Renal pelvis (tissue), 4 donors: Measurements from ENCODE around the gene NEXN. TPM values are rescaled to one million over a fixed set of nuclear protein-coding genes. Genes with fewer than 3 reads are reported as not detected.
A peak's percentile ranks its signal among the peaks of the same experiment; 100 is the strongest.
"Not testable (repeated sequence)": the region's sequence is repeated elsewhere in the genome, so short reads cannot be mapped to it uniquely, and the experiment has no call there.

ENCODE experiments used
- DNase-seq: peaks from one replicate; pipeline ENCODE4 v3.0.0-alpha.2; 2013
- polyA plus RNA-seq, 3 donors: library from polyadenylated mRNA; unstranded; fragments of 120-200 nt; gene quantifications; one replicate each; pipeline ENCODE4 v1.2.1, GENCODE V29; 2013; ENCODE audit not compliant: insufficient read length in 3 of 3

Gene NEXN
- polyA plus RNA-seq, 3 donors: 8.0 to 13.6 (median 10.0) TPM

DNA sequence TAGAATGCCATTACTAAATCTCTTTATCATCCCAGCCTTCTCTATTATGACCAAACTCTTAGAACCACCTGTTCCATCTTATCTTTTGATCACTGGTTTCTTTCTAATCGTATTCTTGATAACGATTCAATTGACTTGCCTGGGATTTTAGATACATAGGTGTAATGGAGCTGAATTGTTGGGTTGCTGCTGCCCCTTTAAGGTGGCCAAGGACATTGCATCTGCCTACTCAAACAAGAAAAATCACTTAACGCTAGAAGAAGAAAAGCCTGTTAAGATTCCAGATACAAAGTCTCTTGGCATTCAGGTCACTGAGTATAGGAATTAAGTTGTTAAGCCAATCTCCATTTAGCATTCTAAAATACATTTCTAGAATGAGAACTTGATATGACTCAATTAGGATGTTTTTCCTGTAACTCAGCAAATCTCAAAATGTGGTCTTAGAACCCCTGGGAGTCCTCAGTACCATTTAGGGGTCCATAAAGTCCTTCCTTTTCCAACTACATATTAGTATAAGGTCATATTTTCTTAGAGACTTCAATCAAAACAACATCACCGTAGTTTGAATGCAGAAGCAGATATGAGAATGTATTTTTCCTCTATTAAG, 12.4 kb downstream of the NEXN start:
- peak; percentile 41 for DNase-seq

DNA sequence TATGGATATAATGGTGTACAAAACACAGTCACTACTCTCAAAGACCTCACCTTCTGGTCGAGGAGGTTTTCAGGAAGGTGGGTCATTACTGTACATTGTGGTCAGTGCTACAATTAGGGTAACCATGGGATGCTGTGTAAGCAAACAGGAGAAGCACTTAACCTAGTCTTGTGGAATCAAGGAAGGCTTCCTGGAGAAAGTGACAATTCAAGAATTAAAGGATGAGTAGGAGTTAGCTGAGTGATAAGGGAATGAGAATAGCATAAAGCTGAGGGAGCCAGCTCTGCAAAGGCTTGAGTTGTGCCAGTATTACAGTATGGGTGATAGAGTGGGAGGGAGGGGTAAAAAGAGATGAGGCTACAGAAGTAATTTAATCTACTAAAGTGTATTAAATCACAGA, 17.2 kb downstream of the NEXN start:
- no peak for DNase-seq

DNA sequence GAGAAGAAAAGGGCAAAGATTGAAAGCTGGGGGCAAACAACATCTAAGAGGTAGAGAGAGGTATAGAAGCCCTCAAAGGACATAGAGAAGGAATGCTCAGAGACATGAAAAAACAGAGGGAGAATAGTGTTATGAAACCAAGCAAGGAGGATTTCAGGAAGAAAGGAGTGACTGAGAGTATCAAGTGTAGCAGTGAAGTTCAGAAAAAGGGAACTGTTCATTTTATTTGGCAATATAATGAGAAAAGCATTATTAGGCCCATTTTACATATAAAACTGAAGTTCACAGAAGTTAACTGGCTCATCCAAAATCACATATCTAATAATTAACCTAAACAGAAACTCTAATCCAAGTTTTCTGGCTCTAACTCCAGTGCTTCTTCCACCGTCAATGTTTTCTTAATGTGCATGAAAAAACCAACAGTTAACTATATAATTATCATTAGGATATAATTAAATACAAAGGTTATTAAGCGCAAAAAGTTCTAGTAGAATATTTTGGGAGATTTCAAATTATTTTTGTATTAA, 17.7 kb downstream of the NEXN start:
- DNase-seq: no peak

DNA sequence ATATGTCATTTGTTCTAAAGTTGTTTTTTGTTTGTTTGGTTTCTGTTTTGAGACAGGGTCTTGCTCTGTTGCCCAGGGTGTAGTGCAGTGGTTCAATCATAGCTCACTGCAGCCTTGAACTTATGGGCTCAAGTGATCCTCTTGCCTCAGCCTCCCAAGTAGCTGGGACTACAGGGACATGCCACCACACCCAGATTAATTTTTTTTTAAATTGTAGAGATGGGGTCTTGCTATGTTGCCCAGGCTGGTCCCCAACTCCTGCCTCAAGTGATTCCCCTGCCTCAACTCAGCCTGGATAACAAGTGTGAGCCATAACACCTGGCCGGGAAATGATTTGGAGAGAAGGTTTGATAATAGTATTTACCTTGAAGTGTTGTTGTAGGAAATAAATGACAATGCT, 18.2 kb downstream of the NEXN start:
- no peak for DNase-seq

DNA sequence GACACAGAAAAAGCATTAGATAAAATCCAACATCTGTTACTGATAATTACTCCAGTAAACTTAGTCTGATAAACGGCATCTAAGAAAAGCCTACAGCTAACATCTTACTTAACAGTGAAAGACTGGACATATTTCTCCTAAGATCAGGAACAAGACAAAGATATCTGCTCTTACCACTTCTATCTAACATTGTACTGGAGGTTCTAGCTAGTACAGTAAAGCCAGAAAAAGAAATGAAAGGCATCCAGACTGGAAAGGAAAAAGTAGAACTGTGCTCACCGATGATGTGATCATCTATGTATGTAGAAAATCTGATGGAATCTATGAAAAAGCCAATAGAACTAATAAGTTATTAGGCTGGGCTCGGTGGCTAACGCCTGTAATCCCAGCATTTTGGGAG, 21.7 kb downstream of the NEXN start:
- no peak for DNase-seq

DNA sequence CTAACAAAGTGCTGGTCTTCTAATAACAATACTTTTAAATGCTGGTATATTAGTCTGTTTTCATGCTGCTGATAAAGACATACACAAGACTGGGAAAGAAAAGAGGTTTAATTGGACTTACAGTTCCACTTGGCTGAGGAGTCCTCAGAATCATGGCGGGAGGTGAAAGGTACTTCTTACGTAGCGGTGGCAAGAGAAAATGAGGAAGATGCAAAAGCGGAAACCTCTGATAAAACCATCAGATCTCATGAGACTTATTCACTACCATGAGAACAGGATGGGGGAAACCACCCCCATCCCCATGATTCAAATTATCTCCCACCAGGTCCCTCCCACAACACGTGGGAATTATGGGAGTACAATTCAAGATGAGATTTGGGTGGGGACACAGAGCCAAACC, 30.5 kb downstream of the NEXN start:
- not testable (repeated sequence) for DNase-seq

DNA sequence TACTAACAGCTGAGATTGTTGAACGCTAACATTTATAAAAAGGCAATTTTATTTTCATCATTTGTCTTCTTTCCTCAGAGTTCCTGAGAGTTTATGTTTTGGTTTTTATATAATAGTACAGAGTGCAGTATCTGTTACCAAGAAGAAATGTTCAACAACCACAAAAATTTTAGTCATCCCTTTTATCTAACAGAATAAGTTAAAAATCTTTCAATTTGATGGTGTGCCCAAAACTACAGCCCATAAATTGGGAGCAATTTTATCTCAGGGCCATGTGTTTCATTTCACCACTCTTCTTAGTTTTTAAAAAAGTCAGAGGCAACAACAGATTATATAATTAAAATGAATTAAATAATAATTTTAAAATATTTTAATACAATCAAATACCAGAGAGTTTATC, 37.1 kb downstream of the NEXN start:
- peak; percentile 20 for DNase-seq

DNA sequence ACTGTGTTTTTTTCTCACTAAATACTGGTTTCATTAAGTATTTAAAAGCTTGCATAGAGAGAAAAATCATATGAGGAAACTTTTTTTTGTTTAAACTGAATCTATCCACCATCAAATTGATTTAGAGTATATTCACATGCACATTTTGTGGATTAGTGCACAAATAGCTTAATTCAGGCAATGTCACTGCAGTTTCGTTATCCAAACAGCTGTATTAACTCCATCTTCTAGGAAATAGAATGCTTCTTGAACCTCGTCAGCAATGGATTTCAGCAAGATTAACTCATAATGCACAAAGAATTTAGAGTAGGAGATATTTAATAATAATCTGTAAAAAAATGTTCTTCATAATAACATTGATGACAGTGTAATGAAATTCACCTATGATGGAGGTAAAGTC, 37.5 kb downstream of the NEXN start:
- peak; percentile 14 for DNase-seq

DNA sequence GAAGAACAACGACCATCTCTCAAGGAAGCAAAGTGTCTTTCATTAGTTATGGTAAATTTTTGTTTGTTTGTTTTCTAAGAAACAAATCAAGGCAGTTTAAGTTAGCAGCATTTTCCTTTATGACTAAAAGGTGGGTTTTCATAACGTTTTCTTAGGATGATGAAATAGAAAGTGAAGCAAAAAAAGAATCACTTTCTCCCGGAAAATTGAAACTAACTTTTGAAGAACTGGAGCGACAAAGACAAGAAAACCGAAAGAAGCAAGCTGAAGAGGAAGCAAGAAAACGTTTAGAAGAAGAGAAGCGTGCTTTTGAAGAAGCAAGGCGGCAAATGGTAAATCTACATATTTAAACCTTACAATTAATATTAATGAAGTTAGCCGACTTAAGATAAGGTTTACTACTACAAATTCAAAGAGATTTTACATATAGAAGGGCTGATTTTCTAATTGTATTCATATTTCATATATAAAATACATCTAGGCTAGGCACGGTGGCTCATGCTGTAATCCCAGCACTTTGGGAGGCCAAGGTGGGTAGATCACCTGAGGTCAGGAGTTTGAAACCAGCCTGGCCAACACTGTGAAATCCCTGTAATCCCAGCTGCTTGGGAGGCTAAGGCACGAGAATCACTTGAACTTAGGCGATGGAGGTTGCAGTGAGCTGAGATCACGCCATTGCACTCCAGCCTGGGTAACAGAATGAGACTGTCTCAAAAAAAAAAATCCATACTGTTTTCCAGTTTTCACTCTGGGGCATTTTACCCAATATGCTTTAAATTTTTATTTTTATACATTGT, 38.3 kb downstream of the NEXN start:
- DNase-seq: no peak

DNA sequence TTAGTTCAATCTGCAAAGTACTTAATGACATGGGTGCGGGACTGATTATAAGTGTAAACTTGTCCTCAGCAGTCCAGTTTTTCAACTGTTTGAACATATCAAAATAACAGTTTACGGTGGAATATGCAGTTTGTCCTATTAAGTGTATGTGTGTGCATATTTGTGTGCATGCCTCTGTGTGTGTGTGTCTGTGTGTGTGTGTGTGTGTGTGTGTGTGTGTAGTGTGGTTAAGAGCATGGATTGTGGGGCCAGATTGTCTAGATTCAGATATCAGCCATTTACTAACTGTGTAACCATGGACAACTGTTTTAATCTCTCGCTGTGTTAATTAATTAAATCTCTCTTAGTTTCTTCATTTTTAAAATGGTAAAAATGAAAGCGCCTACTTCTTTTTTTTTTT, 39.0 kb downstream of the NEXN start:
- no peak for DNase-seq

DNA sequence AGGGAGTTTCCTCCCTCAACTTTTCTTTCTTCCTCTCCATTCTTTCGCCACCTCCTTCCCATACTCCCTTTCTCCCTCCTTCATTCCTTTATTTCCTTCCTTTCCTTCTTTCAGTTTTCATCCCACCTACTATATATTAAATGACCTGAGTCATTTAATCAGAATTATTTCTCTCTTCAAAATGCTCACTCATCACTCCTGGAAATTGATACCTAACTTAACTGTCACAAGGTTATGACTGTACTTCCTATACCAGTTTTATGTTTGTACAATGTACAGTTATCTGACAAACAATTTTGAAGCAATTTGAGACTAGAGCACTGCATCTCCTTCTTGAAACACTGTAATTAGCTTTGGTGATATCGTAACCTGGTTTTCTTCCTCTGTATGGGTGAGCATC, 41.4 kb downstream of the NEXN start:
- no peak for DNase-seq

DNA sequence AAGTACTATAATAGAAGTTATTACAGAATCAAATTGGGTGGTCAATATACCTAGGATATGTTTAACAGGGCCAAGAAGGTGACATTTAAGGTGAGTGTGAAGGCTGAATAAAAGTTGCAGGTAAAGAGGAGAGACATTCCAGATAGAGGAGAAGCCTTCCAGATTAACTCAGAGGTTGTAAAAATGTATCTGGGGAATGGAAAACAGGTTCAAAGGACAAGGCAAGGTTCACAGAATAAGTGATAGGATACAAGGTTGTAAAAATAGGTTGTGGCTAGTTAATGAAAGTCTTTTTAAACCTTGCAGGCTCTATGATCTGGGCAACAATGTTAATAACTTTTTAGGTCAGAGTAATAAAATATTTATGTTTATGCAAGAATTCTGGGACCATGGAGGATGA, 50.2 kb downstream of the NEXN start:
- DNase-seq: no peak

DNA sequence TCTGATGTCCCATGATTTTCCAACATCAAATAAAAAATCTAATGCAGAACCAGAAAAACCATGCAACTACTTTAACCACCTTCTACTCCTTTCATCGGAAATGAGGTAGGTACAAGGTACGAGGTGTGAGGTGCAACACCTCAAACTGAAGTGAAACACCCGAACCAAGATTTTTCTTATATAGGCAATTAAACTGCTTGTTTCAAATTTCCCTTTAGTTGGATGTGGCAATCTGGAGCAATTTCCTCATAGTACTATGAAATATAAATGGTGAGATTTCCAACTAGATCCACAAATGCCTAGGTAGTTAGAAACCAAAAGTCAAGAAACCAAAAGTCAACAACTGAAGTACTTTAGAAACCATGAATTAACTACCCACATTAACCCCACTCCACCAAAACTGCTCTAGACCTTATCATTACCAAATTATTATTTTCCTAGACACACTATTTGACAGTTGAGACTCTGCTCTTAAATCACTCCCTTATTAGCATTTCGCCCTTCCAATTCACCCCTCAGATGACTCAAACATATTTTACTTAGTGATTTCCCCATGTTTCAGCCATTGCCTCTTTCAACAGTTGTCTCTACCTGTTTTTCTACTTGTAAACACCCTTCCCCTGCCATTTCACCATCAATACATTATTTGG, 52.6 kb downstream of the NEXN start:
- DNase-seq: no peak

DNA sequence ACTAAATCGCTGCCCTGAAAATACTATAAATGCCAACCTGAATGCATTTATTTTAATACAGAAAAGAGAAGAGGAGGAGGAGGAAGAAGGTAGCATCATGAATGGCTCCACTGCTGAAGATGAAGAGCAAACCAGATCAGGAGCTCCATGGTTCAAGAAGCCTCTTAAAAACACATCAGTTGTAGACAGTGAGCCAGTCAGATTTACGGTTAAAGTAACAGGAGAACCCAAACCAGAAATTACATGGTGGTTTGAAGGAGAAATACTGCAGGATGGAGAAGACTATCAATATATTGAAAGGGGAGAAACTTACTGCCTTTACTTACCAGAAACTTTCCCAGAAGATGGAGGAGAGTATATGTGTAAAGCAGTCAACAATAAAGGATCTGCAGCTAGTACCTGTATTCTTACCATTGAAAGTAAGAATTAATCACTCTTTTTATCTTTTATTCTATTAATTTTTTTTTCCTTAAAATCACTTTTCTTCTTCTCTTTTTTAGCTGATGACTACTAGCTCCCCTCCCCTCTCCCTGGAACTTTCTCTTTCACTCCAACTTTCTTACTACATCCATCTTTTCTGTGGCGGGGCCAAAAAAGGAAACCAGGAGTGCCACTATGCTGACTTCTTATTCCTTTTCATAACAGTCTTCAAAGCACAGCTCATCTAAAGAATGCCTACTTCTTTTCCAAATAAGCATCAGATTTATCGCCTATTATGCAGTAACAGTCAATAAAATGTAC, 54.1 kb downstream of the NEXN start:
- DNase-seq: no peak

DNA sequence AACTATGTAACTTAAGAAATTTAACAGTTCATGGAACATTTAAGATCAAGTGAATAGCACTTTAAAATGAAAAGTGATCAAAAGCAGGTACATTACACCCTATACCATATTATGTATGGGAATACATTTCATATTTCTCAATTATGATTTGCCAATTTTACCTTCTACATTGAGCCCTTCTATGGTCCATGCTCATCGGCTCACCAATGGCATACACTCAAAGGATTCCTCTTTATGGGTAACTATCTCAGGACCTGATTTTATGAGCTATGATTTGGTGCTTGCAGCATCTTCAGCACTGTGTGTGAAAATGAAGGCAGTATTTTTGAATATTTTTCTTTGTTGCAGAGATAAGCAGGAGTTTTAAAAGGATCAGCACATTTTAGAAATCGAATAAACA, 56.9 kb downstream of the NEXN start:
- DNase-seq: no peak

DNA sequence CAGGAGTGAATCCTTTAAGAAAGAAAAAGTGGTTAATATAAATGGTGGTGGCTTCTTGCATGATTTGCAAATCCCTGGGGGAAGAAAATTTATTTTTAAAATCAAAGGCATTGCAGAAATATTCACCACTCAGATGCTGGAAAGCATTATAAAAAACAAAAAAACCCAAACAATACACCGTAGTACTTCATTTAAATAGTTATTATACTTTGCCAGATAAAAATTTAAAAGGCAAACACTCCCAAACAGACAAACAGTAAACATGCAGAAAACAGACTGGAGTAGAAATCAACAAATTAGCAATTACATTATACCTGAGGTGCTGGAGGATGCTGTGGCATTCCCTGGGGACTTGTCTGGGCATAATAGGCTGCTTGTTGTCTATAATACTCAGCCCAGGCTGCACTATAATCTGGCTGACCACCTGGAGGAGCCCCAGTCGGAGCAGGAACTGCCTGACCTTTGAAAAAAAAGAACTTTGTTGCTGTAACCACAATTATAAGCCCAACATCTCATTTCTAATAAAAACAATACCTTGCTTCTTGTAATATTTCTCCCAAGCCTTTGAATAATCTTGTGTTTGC, 60.5 kb downstream of the NEXN start:
- no peak for DNase-seq

DNA sequence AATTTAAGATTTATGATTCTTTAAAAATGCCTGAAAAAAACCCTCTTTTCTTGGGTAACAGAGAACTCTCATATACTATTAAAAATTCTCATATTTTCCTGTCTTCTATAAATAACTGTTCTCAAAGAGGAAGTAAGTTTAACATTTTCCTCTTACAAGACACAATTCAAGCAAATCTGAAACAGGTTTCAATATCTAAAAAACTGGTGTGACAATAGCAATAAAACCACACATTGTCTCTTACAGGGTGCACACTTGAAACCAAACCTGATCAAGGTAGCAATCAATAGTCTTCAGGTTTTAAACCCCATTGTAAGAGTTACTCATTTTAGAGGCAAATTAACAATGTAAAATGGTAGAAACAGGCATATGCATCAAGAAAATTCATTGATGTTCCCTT, 62.4 kb downstream of the NEXN start:
- no peak for DNase-seq

DNA sequence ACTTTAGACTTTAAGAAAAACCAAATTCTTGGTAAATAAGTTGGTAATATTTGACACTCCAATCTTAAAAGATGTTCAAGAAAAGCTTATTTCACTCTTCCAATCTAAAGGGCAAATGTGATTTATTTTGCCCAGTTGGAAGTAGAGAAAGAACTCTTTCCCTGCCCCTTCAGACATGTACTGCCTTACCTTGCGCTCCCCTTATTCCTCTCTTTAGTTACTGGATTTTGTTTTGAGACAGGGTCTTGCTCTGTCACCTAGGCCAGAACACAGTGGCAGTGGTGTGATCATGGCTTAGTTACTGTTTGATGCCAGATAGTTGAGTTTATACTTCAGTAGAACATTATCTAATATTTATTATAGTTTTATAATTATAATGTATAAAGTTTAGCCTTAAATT, 62.9 kb downstream of the NEXN start:
- no peak for DNase-seq

DNA sequence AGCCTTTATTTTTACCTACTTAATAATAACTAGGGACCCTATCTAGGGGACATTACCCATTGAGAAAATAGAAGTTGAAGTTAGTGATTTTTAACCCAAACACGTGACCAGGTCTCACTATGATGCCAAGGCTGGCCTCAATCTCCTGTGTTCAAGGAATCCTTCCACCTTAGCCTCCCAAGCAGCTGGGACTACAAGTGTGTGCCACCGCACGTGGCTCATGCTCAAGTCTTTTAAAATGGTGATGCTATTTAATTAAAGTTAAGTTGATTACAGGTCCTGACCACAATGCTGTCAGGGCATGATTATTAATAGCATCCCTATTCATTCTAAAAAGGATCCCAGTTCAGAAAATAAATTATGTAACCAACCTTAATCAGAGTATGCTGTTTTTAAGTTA, 65.5 kb downstream of the NEXN start:
- no peak for DNase-seq

DNA sequence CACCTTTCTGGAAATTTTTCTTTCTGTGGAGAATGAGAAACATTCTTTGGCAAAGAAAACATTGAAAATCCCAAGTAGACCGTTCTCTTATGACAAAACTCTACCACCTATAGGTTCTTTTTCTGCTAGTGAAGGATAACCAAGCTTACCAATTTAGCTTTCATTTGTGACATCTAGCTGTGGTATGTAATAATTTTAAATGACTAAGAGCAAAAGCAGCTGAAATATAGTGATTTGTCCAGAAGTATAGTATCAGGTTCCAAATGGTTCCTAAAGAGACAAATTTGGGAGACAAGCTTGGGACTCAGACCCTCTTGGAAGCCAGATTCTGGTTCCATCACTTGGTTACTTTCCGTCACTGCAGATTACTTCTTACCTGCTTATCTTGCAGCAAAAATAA, 66.1 kb downstream of the NEXN start:
- no peak for DNase-seq

DNA sequence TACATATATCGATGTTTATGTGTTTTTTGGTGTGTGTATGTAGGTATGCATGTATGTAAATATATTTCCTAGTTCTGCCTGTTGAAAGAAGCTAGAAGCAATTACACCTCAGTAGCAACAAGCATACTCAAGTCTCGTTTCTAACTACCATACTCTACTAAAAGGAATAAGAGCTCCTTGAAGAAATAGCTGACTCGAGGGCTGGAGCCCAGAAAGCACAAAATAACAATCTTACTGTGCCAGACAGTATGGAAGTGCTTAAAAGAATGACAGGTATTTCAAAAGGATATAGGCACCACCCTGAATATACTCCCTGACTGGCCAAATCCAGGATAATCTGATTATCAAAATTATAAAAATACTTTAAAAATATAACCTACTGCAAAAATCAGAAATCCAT, 67.3 kb downstream of the NEXN start:
- DNase-seq: no peak

DNA sequence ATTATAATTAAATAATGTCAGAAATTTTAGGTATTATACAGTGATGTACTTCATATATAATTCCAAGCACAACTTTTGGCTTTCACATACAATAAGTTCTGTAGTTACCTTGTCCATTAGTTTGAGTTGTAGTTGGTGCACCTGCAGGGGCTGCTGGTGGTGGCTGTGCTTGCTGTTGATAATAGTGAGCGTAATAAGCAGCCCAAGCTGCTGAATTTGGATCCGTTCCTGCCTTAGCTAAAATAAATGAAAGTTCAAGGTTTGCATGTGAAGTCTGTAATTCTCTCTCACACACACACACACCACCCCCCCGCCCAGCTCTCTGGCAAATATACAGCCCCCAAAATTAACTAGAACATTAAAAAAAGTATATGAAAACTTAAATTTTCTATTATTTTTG, 68.0 kb downstream of the NEXN start:
- DNase-seq: no peak
